Caki2 (cell line): ENCODE data around the gene GRAMD4. TPM values are rescaled to one million over a fixed set of nuclear protein-coding genes. Genes with fewer than 3 reads are reported as not detected.

Source experiments
- DNase-seq: peaks from one replicate; pipeline ENCODE4 v3.0.0-alpha.2; 2015; ENCODE audit warnings: low read depth
- in situ Hi-C: cut with HindIII; loops from 2 replicates; pipeline ENCODE4 v1.10.0; 2016; ENCODE audit warnings: low sequenced_read_pairs, low pct_unique_long_range_greater_than_20kb, mixed read lengths
- total RNA-seq: library from RNA; depleted of rRNA; stranded (reverse); fragments of >200 nt; shearing (Covaris generic); gene quantifications from 2 replicates; pipeline ENCODE4 v1.2.3, GENCODE V29; 2014; ENCODE audit warnings: low replicate concordance

GRAMD4 gene
- total RNA-seq, 1 experiment from 2014 or later = 46.8 TPM

GRCh38 chr22:46659791-46660186, 39.6 kb downstream of the GRAMD4 start:
- DNase-seq = no peak
- in situ Hi-C loops = no loop called here

- DNase-seq = no peak
- in situ Hi-C loops = no loop called here
Measured at GRCh38 chr22:46660604-46661201, 40.5 kb downstream of the GRAMD4 start.

GRCh38 chr22:46661221-46661851, 41.1 kb downstream of the GRAMD4 start:
- DNase-seq = peak; percentile 42

GRCh38 chr22:46662226-46662625, 42.0 kb downstream of the GRAMD4 start:
- no peak for DNase-seq
- in situ Hi-C loops = no loop called here

More at GRCh38 chr22:46661221-46661851, 41.1 kb downstream of the GRAMD4 start:
- in situ Hi-C loops = no loop called here

GRCh38 chr22:46663001-46663400, 42.8 kb downstream of the GRAMD4 start:
- in situ Hi-C loops = no loop called here
- no peak for DNase-seq

GRCh38 chr22:46663436-46664100, 43.4 kb downstream of the GRAMD4 start:
- in situ Hi-C loops = no loop called here
- no peak for DNase-seq

- no peak for DNase-seq
- in situ Hi-C loops = no loop called here
Measured at GRCh38 chr22:46664301-46664855, 44.2 kb downstream of the GRAMD4 start.

GRCh38 chr22:46665151-46665695, 45.0 kb downstream of the GRAMD4 start:
- DNase-seq = no peak
- in situ Hi-C loops = no loop called here

GRCh38 chr22:46665751-46666280, 45.6 kb downstream of the GRAMD4 start:
- no peak for DNase-seq
- in situ Hi-C loops = no loop called here

GRCh38 chr22:46666577-46667244, 46.5 kb downstream of the GRAMD4 start:
- in situ Hi-C loops = no loop called here
- DNase-seq = no peak

GRCh38 chr22:46667245-46667623, 47.0 kb downstream of the GRAMD4 start:
- no peak for DNase-seq
- in situ Hi-C loops = no loop called here

- no peak for DNase-seq
- in situ Hi-C loops = no loop called here
Measured at GRCh38 chr22:46668116-46668515, 47.9 kb downstream of the GRAMD4 start.

- in situ Hi-C loops = no loop called here
- DNase-seq = no peak
Measured at GRCh38 chr22:46669201-46669600, 49.0 kb downstream of the GRAMD4 start.

GRCh38 chr22:46671824-46672432, 51.7 kb downstream of the GRAMD4 start:
- no peak for DNase-seq
- in situ Hi-C loops = no loop called here

GRCh38 chr22:46672731-46673130, 52.5 kb downstream of the GRAMD4 start:
- no peak for DNase-seq
- in situ Hi-C loops = no loop called here

- in situ Hi-C loops = no loop called here
- no peak for DNase-seq
Measured at GRCh38 chr22:46673205-46673604, 53.0 kb downstream of the GRAMD4 start.

- in situ Hi-C loops = no loop called here
- DNase-seq = no peak
Measured at GRCh38 chr22:46673662-46674236, 53.6 kb downstream of the GRAMD4 start.

- in situ Hi-C loops = no loop called here
Measured at GRCh38 chr22:46674367-46674781, 54.2 kb downstream of the GRAMD4 start.

More at GRCh38 chr22:46674367-46674781, 54.2 kb downstream of the GRAMD4 start:
- no peak for DNase-seq
